ENCODE measurements around the gene PIK3C2G.

- TF ChIP-seq CTCF (IDR thresholded peaks at IDR 0.05): no peak
- no peak for TF ChIP-seq POLR2A (IDR thresholded peaks at IDR 0.05)
- TF ChIP-seq EP300 (IDR thresholded peaks at IDR 0.05): no peak
- no peak for TF ChIP-seq POLR2AphosphoS5 (IDR thresholded peaks at IDR 0.05)
Measured at GRCh38 chr12:18358930-18359329, 97.6 kb downstream of the PIK3C2G start.

Measured in stomach (tissue), 4 donors.